GM23338 (cell line): ENCODE data around the gene S100A14.

Experiments
- EZH2 ChIP-seq: fragments of 200-600 bp; sonication (generic); IDR thresholded peaks from one replicate; pipeline ENCODE4 v1.8.0; 2017; ENCODE audit warnings: antibody characterized with exemption, mild to moderate bottlenecking, low read depth; ENCODE audit not compliant: unreplicated experiment
- TF ChIP-seq, protein P1 (sequence below), 2 experiments: fragments of 200-600 bp in 1 of 2; sonication (generic) in 1 of 2; conservative IDR thresholded peaks; 2 replicates each; pipeline versions ENCODE4 v1.5.1 to v1.6.1; 2016 to 2017; ENCODE audit warnings: antibody characterized with exemption in 2 of 2, low read depth in 2 of 2, mild to moderate bottlenecking in 2 of 2, moderate library complexity in 1 of 2
- TF ChIP-seq, protein P2 (sequence below): IDR thresholded peaks from one replicate; pipeline ENCODE4 v1.6.1; 2018; ENCODE audit warnings: antibody characterized with exemption; ENCODE audit not compliant: unreplicated experiment

DNA sequence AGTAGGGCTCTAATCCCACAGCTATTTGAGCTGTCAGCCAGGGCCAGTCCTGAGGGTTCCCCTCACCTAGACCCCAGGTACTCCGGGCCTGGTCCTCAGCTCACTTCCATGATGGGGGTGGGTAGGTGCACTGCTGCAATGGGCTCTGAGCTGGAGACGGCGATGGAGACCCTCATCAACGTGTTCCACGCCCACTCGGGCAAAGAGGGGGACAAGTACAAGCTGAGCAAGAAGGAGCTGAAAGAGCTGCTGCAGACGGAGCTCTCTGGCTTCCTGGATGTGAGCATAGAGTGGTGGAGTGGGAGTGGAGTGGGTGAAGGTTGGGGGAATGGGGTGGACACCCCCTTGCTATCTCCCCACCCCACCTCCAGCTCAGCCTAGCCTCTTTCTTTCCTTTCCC is 14.3 kb upstream of the S100A14 start:
- TF ChIP-seq, protein P1, sequence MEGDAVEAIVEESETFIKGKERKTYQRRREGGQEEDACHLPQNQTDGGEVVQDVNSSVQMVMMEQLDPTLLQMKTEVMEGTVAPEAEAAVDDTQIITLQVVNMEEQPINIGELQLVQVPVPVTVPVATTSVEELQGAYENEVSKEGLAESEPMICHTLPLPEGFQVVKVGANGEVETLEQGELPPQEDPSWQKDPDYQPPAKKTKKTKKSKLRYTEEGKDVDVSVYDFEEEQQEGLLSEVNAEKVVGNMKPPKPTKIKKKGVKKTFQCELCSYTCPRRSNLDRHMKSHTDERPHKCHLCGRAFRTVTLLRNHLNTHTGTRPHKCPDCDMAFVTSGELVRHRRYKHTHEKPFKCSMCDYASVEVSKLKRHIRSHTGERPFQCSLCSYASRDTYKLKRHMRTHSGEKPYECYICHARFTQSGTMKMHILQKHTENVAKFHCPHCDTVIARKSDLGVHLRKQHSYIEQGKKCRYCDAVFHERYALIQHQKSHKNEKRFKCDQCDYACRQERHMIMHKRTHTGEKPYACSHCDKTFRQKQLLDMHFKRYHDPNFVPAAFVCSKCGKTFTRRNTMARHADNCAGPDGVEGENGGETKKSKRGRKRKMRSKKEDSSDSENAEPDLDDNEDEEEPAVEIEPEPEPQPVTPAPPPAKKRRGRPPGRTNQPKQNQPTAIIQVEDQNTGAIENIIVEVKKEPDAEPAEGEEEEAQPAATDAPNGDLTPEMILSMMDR (conservative IDR thresholded peaks at IDR 0.05; ENCODE audit: low read depth in 2 of 2), result no peak
- TF ChIP-seq EZH2, result no peak
- TF ChIP-seq, protein P2, sequence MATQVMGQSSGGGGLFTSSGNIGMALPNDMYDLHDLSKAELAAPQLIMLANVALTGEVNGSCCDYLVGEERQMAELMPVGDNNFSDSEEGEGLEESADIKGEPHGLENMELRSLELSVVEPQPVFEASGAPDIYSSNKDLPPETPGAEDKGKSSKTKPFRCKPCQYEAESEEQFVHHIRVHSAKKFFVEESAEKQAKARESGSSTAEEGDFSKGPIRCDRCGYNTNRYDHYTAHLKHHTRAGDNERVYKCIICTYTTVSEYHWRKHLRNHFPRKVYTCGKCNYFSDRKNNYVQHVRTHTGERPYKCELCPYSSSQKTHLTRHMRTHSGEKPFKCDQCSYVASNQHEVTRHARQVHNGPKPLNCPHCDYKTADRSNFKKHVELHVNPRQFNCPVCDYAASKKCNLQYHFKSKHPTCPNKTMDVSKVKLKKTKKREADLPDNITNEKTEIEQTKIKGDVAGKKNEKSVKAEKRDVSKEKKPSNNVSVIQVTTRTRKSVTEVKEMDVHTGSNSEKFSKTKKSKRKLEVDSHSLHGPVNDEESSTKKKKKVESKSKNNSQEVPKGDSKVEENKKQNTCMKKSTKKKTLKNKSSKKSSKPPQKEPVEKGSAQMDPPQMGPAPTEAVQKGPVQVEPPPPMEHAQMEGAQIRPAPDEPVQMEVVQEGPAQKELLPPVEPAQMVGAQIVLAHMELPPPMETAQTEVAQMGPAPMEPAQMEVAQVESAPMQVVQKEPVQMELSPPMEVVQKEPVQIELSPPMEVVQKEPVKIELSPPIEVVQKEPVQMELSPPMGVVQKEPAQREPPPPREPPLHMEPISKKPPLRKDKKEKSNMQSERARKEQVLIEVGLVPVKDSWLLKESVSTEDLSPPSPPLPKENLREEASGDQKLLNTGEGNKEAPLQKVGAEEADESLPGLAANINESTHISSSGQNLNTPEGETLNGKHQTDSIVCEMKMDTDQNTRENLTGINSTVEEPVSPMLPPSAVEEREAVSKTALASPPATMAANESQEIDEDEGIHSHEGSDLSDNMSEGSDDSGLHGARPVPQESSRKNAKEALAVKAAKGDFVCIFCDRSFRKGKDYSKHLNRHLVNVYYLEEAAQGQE, result no peak
